ENCODE data around the gene SAFB2. TPM values are rescaled to one million over a fixed set of nuclear protein-coding genes. Genes with fewer than 3 reads are reported as not detected.
A peak's percentile ranks its signal among the peaks of the same experiment; 100 is the strongest.

SAFB2 gene
- total RNA-seq, 4 donors from 2014 or later: 13.7 to 19.8 (median 18.4) TPM

DNA sequence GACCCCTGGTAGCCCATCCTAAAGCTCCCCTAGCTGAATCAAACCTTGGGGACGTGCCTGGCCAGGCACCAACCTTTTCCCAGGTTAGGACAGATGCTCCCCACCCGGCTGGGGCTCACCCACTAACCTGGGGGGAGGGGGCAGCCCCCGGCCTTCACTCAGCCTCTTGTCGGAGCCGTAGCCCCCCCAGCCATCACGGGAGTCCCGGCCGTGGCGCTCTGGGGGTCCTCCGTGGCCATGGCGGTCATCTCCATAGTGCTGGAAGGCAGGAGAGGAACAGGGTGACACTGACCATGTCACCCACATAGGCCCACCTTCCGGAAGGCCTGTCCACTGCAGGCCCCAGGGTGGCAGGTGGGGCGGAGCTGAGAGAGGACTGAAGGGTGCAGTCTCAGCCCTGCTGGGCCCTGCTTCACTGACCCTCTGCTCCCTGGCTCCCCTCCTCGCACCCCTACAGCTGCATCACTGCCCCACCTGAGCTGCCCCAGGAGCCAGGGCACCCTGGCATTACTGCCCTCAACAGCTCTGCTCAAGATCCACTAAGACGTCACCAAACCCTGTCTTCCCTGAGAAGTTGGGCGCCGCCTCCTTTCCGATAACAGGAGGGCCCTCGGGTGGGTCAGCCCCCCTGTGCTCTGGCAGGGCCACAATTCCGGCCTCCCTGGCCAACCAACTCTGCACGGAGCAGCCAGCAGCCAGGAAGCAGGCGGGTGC is 32.3 kb downstream of the SAFB2 start:
- TF ChIP-seq, protein P1, sequence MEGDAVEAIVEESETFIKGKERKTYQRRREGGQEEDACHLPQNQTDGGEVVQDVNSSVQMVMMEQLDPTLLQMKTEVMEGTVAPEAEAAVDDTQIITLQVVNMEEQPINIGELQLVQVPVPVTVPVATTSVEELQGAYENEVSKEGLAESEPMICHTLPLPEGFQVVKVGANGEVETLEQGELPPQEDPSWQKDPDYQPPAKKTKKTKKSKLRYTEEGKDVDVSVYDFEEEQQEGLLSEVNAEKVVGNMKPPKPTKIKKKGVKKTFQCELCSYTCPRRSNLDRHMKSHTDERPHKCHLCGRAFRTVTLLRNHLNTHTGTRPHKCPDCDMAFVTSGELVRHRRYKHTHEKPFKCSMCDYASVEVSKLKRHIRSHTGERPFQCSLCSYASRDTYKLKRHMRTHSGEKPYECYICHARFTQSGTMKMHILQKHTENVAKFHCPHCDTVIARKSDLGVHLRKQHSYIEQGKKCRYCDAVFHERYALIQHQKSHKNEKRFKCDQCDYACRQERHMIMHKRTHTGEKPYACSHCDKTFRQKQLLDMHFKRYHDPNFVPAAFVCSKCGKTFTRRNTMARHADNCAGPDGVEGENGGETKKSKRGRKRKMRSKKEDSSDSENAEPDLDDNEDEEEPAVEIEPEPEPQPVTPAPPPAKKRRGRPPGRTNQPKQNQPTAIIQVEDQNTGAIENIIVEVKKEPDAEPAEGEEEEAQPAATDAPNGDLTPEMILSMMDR (IDR thresholded peaks at IDR 0.05 in 4 of 5, conservative IDR thresholded peaks at IDR 0.05 in 1 of 5): no peak
- no peak for TF ChIP-seq POLR2A (IDR thresholded peaks at IDR 0.05)
- no peak for DNase-seq
- Histone ChIP-seq H3K4me1 (peaks cover 12 to 15% of the 10 kb centered on the region in 2 donors), H3K36me3 (peaks cover 4 to 94% of the 10 kb centered on the region in 2 donors), H3K27ac (no peak overlapping the region), H3K4me3 (no peak overlapping the region), H3K27me3 (no peaks in the 10 kb centered on the region), H3K9me3 (no peaks in the 10 kb centered on the region)
- no peak for ATAC-seq
- intact Hi-C loops (cut with DNase I; ENCODE audit: low total_unique reads): no loop called here
- in situ Hi-C loops (cut with MboI; ENCODE audit: low sequenced_read_pairs in 4 of 4): loop anchor here in 1 of 4 donors (25.0 kb wide), 1 partner anchor 528 kb away; no protein-coding TSS in a partner anchor

DNA sequence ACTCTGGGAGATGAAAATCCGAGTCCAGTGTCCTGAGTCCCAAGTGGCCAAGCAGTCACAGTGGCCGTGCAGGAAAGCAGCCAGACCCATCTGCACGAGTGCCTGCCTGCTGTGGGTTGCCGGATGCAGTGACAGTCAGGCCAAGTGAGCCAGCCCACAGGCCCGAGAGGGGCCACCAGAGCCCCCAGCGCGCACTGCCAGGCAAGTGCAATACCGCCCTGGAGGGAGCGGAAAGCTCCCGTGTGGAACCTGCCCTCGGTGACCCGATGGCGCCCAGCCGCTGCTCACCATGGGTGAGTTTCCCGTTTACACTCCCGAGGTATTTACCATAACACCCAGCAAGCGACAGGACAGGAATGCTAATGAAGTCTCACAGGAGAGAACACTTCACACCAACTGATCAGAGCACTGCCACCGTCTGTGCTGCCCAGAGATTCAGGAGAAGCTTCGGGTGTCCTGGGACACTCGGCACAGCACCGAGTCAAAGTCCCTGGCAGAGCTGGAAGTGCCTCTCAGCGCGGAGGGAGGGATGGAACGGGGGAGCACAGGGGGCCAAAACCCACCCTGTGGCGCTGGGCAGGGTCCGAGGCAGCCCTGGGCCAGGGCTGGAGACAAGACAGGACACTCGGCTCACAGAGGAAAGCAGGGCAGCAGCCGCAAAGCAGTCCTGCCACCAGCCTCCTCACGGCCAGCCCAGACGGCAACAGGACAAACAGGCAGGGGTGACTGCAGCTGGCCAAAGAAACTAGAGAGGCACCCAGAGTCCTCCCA is 33.5 kb downstream of the SAFB2 start:
- in situ Hi-C loops (cut with MboI; ENCODE audit: low sequenced_read_pairs in 4 of 4): loop anchor here in 1 of 4 donors (25.0 kb wide), 1 partner anchor 527 kb away; no protein-coding TSS in a partner anchor
- H3K27me3 ChIP-seq: no peaks in the 10 kb centered on the region
- no peaks in the 10 kb centered on the region for H3K9me3 ChIP-seq
- DNase-seq: no peak
- H3K27ac ChIP-seq: peak overlapping the region in 1 of 4 donors; percentile 29
- H3K4me1 ChIP-seq: peaks cover 14 to 15% of the 10 kb centered on the region in 2 donors
- peaks cover 4 to 82% of the 10 kb centered on the region in 2 donors for H3K36me3 ChIP-seq
- H3K4me3 ChIP-seq: no peak overlapping the region
- no peak for ATAC-seq
- TF ChIP-seq, protein P1 (IDR thresholded peaks at IDR 0.05 in 4 of 5, conservative IDR thresholded peaks at IDR 0.05 in 1 of 5): no peak
- no peak for TF ChIP-seq POLR2A (IDR thresholded peaks at IDR 0.05)
- intact Hi-C loops (cut with DNase I; ENCODE audit: low total_unique reads): no loop called here

DNA sequence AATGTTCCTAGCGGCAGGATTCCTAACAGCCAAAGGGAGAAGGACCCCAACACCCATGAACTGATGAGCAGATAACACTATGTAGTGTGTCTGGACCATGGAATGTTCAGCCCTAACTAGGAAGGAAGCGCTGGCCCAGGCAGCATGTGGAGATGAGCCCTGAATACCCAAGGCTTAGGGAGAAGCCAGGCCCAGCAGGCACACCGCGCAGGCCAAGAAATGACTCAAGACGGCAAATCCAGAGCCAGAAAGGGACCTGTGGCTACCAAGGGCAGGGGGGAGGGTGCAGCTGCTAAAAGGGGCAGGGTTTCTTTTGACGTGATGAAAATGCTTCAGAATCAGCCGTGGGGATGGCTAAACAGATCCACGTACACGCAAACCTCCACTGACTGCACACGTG is 34.1 kb downstream of the SAFB2 start:
- intact Hi-C loops (cut with DNase I; ENCODE audit: low total_unique reads): no loop called here
- Histone ChIP-seq H3K4me3 (no peak overlapping the region), H3K27ac (peak overlapping the region in 1 of 4 donors; percentile 29), H3K27me3 (no peaks in the 10 kb centered on the region), H3K4me1 (peaks cover 14 to 15% of the 10 kb centered on the region in 2 donors), H3K36me3 (peaks cover 4 to 75% of the 10 kb centered on the region in 2 donors), H3K9me3 (no peaks in the 10 kb centered on the region)
- ATAC-seq: peak; percentile 45 to 68
- no peak for TF ChIP-seq POLR2A (IDR thresholded peaks at IDR 0.05)
- TF ChIP-seq, protein P1 (IDR thresholded peaks at IDR 0.05 in 4 of 5, conservative IDR thresholded peaks at IDR 0.05 in 1 of 5): no peak
- DNase-seq: peak in 1 of 2 donors; percentile 50
- in situ Hi-C loops (cut with MboI; ENCODE audit: low sequenced_read_pairs in 4 of 4): loop anchor here in 1 of 4 donors (25.0 kb wide), 1 partner anchor 526 kb away; no protein-coding TSS in a partner anchor

DNA sequence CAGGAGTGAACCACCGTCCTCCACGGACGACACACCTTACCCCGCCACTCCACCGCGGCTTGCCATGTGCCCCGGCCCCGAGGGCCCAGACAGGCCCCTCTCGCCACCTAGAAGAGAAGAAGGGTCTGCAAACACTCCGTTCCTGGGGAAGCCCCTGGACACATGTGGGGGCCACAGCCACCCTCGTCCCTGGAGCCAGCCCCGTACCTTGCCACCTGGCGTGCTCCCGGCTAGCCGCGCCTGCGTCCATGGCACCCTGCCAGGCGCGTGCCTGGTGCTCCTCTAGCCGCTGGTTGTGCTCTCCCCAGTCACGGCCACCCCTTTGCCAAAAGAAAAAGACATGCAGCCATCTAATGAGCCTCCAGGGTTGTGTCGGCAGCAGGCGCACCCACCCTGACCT is 34.9 kb downstream of the SAFB2 start:
- peaks cover 14 to 15% of the 10 kb centered on the region in 2 donors for H3K4me1 ChIP-seq
- TF ChIP-seq, protein P1 (IDR thresholded peaks at IDR 0.05 in 4 of 5, conservative IDR thresholded peaks at IDR 0.05 in 1 of 5): no peak
- no peak for TF ChIP-seq POLR2A (IDR thresholded peaks at IDR 0.05)
- no peak overlapping the region for H3K27ac ChIP-seq
- H3K9me3 ChIP-seq: no peaks in the 10 kb centered on the region
- no peaks in the 10 kb centered on the region for H3K27me3 ChIP-seq
- no peak overlapping the region for H3K4me3 ChIP-seq
- H3K36me3 ChIP-seq: peaks cover 4 to 67% of the 10 kb centered on the region in 2 donors
- intact Hi-C loops (cut with DNase I; ENCODE audit: low total_unique reads): no loop called here
- in situ Hi-C loops (cut with MboI; ENCODE audit: low sequenced_read_pairs in 4 of 4): loop anchor here in 1 of 4 donors (25.0 kb wide), 1 partner anchor 525 kb away; no protein-coding TSS in a partner anchor
- DNase-seq (no peak), ATAC-seq (no peak)
